Measurements from ENCODE around the gene RAB24.

RAB24 gene

DNA sequence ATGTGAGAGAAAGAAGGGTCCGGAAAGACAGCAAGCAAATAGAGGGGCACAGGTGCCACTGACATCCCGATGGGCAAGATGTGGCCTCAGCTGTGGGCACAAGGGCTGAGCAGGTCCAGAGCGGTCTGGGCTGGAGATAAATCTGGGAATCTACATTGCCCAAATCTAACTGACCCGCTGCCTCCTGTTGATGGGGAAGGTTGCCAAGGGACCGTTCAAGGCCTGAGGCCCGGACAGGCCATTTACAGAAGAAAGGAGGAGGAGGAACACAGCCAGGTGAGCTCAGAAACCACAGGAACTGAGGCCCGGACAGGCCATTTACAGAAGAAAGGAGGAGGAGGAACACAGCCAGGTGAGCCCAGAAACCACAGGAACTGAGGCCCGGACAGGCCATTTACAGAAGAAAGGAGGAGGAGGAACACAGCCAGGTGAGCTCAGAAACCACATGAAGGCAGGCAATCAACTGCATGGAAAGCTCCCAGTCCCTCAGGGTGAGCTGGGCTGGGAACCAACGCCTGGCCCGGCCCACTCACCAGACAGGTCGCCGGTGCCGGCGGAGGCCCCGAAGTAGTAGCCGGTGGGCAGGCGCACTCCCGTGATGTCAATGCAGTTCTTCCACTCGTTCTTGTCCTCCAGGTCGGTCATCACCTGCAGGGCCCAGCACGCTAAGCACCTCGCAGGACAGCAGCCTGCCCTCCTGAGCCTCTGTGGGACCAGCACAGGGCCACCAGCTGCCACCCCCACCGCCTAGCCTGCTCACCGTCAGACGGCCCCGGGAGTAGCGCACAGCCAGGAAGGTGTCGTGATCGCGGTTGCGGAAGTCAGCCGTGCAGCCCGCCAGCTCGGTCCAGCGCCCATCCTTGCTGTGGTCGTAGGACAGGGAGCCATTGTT is 33.3 kb upstream of the RAB24 start:
- H3K27ac ChIP-seq: no peak overlapping the region
- no peak overlapping the region for H3K4me3 ChIP-seq
- no peak for DNase-seq (ENCODE audit: low spot score)
- TF ChIP-seq, protein P1, sequence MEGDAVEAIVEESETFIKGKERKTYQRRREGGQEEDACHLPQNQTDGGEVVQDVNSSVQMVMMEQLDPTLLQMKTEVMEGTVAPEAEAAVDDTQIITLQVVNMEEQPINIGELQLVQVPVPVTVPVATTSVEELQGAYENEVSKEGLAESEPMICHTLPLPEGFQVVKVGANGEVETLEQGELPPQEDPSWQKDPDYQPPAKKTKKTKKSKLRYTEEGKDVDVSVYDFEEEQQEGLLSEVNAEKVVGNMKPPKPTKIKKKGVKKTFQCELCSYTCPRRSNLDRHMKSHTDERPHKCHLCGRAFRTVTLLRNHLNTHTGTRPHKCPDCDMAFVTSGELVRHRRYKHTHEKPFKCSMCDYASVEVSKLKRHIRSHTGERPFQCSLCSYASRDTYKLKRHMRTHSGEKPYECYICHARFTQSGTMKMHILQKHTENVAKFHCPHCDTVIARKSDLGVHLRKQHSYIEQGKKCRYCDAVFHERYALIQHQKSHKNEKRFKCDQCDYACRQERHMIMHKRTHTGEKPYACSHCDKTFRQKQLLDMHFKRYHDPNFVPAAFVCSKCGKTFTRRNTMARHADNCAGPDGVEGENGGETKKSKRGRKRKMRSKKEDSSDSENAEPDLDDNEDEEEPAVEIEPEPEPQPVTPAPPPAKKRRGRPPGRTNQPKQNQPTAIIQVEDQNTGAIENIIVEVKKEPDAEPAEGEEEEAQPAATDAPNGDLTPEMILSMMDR (IDR thresholded peaks at IDR 0.05): no peak

DNA sequence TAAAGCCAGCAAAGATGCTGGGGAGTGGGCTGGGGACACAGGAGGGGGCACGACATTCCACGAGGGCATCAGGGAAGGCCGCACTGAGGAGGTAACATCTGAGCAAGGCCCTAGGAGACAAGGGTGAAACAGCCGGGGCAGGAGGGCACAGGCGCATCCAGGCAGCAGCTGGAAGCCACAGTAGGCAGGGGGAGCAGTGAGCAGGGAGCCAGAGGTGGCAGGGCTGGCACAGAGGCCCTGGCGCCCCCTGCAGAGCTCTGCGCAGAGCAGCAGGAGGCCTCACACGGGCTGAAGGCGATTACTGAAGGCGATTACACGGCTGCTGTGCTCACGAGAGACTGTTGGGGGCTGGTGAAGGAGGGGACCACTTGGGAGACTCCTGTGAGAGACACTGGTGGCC is 32.6 kb upstream of the RAB24 start:
- no peak overlapping the region for H3K27ac ChIP-seq
- H3K4me3 ChIP-seq: no peak overlapping the region
- no peak for DNase-seq (ENCODE audit: low spot score)
- TF ChIP-seq, protein P1 (IDR thresholded peaks at IDR 0.05): no peak

DNA sequence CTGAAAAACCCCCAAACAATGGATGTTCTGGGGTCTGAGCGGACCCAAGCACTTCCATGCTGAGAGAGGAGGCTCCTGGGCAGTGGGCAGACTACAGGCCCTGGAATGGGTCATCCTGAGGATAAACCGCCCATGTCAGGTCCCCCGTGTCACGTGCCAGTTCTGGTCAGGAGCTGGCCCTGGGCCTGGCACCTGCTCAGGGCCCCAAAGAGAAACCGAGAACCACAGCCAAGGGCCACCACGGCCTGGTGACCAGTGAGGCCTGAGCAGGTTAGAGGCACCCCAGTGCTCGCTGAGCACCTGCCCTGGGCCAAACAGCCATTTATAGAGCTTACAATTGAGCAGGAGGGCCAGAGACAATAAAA is 32.2 kb upstream of the RAB24 start:
- H3K27ac ChIP-seq: no peak overlapping the region
- no peak overlapping the region for H3K4me3 ChIP-seq
- TF ChIP-seq, protein P1 (IDR thresholded peaks at IDR 0.05): no peak
- DNase-seq (ENCODE audit: low spot score): no peak

DNA sequence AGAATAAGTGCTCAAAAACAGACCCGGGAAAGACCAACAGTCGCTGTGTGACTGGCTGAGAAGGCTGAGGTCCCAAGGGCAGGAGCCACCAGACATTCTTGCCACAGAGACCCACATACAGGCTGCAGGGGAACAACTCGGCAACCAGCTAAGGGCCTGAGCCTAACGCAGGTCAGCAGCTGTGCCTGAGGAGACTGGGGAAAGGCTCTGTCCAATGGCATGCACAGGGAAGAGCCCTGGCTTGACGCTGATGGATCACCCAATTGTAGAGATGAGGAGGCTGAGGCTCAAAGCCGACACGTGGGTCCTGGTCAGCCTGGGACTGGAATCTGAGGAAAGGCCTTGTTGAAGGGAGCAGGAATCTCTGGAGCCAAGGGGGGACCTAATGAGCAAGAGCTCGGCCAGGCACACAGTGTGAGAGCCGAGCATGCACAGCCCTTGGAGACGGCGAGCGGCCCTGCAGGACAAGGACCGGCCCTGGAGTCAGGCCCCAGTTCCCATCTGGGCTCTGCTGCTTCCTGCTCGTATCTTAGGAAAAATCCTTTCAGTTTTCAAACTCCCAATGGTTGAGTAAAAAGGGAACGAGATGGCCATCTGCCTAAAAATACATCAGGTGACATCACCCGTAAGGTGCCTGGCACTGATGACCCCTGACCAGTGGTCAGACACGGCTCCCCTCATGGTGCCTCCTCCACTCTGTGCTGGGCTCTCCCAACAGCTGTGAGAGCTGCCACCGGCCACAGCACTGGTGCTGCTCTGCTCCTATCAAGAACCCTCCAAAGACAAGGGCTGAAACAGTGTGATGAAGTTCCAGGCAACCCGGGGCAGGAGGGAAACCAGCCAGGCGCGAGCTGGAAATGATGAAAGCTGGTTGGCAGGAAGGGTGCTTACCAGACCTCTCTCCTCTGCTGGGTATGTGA is 31.5 kb upstream of the RAB24 start:
- TF ChIP-seq, protein P1 (IDR thresholded peaks at IDR 0.05): no peak
- DNase-seq (ENCODE audit: low spot score): no peak
- Histone ChIP-seq H3K27ac (no peak overlapping the region), H3K4me3 (no peak overlapping the region)

DNA sequence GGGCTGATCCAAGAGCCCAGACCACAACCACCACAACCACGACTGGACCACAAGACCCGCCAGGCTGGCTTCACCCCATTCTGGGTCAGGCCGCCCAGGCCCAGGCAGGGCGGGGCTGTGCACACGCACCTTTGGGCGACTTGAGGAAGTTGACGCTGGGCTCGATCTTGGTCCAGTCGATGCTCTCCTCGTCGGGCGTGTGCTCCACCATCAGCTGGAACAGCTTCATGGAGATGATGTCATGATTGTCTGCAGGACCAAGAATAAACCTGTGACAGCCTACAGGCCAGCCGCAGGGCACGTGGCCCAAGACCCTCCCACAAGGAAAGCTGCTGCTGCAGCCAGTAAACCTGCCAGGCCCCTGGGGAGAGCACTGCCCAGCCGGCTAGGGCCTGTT is 30.6 kb upstream of the RAB24 start:
- no peak overlapping the region for H3K4me3 ChIP-seq
- H3K27ac ChIP-seq: no peak overlapping the region
- TF ChIP-seq, protein P1 (IDR thresholded peaks at IDR 0.05): no peak
- DNase-seq (ENCODE audit: low spot score): no peak

DNA sequence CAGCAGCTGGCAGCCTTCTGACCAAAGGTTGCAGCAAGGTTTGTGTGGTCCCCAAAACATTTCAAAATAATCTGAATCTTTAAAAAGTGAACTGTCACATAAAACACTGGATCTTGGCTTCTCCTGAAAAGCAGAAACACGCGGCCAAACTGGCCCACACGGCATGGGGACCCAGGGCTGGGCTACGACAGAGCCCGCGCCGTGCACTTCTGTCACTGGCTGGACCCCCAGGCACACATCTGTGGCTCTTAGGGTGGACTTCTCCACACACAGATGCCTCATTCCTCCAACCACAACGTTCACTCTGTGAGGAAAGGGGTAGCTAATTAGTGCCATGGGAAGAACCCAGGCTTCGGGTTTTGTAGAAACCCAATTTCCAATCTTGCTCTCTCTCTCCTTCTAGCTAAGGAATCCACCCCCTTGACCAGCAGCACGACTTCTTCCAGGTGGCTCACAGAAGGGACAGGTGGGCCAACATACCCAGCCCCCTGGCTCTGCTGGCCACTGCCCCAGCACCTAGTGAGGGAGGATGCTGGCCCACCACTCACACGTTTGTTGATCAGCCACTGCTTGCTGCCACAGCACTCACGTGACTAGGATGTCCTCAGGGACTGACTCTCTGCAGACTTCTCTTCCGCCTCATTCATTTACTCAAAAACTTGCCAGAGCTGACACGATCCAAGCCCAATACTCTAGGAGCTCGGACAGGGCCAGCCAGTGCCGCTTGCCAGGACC is 30.1 kb upstream of the RAB24 start:
- Histone ChIP-seq H3K4me3 (no peak overlapping the region), H3K27ac (no peak overlapping the region)
- no peak for DNase-seq (ENCODE audit: low spot score)
- TF ChIP-seq, protein P1 (IDR thresholded peaks at IDR 0.05): no peak

Data from coronary artery (tissue), 2 donors.